ENCODE results near the gene GAL3ST2.
A peak's percentile ranks its signal among the peaks of the same experiment; 100 is the strongest.

The GAL3ST2 gene

GRCh38 chr2:241760301-241760771 is 16.3 kb upstream of the GAL3ST2 start:
- ATAC-seq (ENCODE audit: low read depth) (no peak), DNase-seq (ENCODE audit: low spot score) (peak; percentile 47)
- Histone ChIP-seq H3K36me3 (ENCODE audit: low read depth) (peaks cover 22% of the 10 kb centered on the region), H3K4me3 (ENCODE audit: severe bottlenecking) (no peak overlapping the region), H3K4me1 (ENCODE audit: insufficient read depth, poor library complexity, severe bottlenecking) (no peaks in the 10 kb centered on the region), H3K27ac (ENCODE audit: poor library complexity, severe bottlenecking) (no peak overlapping the region), H3K27me3 (ENCODE audit: insufficient read depth, poor library complexity, severe bottlenecking) (no peaks in the 10 kb centered on the region), H3K9me3 (ENCODE audit: severe bottlenecking) (no peaks in the 10 kb centered on the region)
- TF ChIP-seq, protein P1, sequence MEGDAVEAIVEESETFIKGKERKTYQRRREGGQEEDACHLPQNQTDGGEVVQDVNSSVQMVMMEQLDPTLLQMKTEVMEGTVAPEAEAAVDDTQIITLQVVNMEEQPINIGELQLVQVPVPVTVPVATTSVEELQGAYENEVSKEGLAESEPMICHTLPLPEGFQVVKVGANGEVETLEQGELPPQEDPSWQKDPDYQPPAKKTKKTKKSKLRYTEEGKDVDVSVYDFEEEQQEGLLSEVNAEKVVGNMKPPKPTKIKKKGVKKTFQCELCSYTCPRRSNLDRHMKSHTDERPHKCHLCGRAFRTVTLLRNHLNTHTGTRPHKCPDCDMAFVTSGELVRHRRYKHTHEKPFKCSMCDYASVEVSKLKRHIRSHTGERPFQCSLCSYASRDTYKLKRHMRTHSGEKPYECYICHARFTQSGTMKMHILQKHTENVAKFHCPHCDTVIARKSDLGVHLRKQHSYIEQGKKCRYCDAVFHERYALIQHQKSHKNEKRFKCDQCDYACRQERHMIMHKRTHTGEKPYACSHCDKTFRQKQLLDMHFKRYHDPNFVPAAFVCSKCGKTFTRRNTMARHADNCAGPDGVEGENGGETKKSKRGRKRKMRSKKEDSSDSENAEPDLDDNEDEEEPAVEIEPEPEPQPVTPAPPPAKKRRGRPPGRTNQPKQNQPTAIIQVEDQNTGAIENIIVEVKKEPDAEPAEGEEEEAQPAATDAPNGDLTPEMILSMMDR (IDR thresholded peaks at IDR 0.05; ENCODE audit: poor library complexity, severe bottlenecking): no peak

DNA sequence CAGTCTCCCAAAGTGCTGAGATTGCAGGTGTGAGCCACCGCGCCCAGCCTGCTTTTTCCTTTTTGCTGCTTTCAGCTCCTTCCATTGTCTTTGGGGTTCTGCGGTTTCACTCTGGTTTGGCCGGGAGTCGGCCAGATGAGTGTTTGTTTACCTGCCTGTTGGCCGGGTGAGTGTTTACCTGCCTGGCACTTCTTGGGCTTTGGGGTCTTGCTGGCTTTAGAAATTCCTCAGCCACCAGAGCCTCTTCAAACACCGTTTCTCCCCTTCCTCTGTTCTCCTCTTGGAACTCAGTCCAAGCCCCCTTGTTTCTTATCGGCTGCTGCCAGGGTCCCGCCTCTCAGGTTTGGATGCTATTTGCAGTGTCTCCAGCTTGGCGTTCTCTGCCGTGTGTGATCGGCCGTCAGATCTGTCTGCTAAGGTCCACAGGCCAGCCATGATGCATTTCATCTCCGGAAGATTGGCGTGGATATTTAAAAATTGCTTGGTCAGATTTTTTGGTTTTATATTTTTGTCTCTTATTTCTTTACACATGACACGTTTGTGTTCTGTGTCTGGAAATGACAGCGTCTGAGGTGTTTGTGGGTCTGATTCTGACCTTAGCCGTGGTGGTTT is 14.2 kb upstream of the GAL3ST2 start:
- Histone ChIP-seq H3K36me3 (ENCODE audit: low read depth) (peaks cover 9% of the 10 kb centered on the region), H3K4me3 (ENCODE audit: severe bottlenecking) (no peak overlapping the region), H3K9me3 (ENCODE audit: severe bottlenecking) (no peaks in the 10 kb centered on the region), H3K4me1 (ENCODE audit: insufficient read depth, poor library complexity, severe bottlenecking) (no peaks in the 10 kb centered on the region), H3K27ac (ENCODE audit: poor library complexity, severe bottlenecking) (no peak overlapping the region), H3K27me3 (ENCODE audit: insufficient read depth, poor library complexity, severe bottlenecking) (no peaks in the 10 kb centered on the region)
- TF ChIP-seq, protein P1 (IDR thresholded peaks at IDR 0.05; ENCODE audit: poor library complexity, severe bottlenecking): no peak
- ATAC-seq (ENCODE audit: low read depth): no peak
- DNase-seq (ENCODE audit: low spot score): no peak

DNA sequence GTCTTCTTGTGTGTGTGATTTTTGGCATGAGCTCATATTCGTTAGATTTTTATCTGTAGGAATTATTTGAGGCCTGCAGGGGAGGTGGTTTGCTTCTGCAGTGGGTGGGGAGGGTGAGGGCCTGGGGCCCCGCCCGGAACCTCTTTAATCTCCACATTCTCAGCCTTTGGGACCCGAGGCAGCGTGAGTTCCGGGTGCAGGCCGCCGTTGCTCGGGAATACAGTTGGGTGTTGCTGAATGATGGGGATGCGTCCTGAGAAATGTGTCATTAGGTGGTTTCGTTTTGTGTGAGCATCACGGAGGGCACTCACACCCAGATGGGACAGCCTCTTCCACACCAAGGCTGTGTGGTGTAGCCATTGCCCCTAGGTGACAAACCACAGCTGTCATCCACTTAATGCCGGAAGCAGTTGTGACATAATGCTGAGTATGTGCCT is 13.7 kb upstream of the GAL3ST2 start:
- Histone ChIP-seq H3K27ac (ENCODE audit: poor library complexity, severe bottlenecking) (no peak overlapping the region), H3K9me3 (ENCODE audit: severe bottlenecking) (no peaks in the 10 kb centered on the region), H3K27me3 (ENCODE audit: insufficient read depth, poor library complexity, severe bottlenecking) (no peaks in the 10 kb centered on the region), H3K36me3 (ENCODE audit: low read depth) (peaks cover 9% of the 10 kb centered on the region), H3K4me3 (ENCODE audit: severe bottlenecking) (no peak overlapping the region), H3K4me1 (ENCODE audit: insufficient read depth, poor library complexity, severe bottlenecking) (no peaks in the 10 kb centered on the region)
- no peak for ATAC-seq (ENCODE audit: low read depth)
- TF ChIP-seq, protein P1 (IDR thresholded peaks at IDR 0.05; ENCODE audit: poor library complexity, severe bottlenecking): no peak
- DNase-seq (ENCODE audit: low spot score): no peak

GRCh38 chr2:241763551-241764274 is 12.9 kb upstream of the GAL3ST2 start:
- Histone ChIP-seq H3K36me3 (ENCODE audit: low read depth) (peaks cover 9% of the 10 kb centered on the region), H3K9me3 (ENCODE audit: severe bottlenecking) (no peaks in the 10 kb centered on the region), H3K4me1 (ENCODE audit: insufficient read depth, poor library complexity, severe bottlenecking) (no peaks in the 10 kb centered on the region), H3K27ac (ENCODE audit: poor library complexity, severe bottlenecking) (no peak overlapping the region), H3K27me3 (ENCODE audit: insufficient read depth, poor library complexity, severe bottlenecking) (no peaks in the 10 kb centered on the region), H3K4me3 (ENCODE audit: severe bottlenecking) (no peak overlapping the region)
- TF ChIP-seq, protein P1 (IDR thresholded peaks at IDR 0.05; ENCODE audit: poor library complexity, severe bottlenecking): no peak
- ATAC-seq (ENCODE audit: low read depth) (no peak), DNase-seq (ENCODE audit: low spot score) (no peak)
